Neuron (in vitro differentiated cells): ENCODE data around the gene REPS2.

Experiments used
- H2AFZ ChIP-seq: one replicate; pipeline ENCODE4 v1.6.1; 2013; ENCODE audit warnings: low read depth, mild to moderate bottlenecking, inconsistent platforms, low read length, moderate library complexity
- H3K27me3 ChIP-seq: one replicate; pipeline ENCODE4 v1.6.1; 2013; ENCODE audit warnings: low read length; ENCODE audit not compliant: insufficient read depth
- H3K36me3 ChIP-seq: one replicate; pipeline ENCODE4 v1.6.1; 2013; ENCODE audit warnings: low read length; ENCODE audit not compliant: insufficient read depth
- H3K4me1 ChIP-seq: one replicate; pipeline ENCODE4 v1.6.1; 2013; ENCODE audit warnings: low read length; ENCODE audit not compliant: insufficient read depth
- H3K4me3 ChIP-seq: 2 replicates; pipeline ENCODE4 v1.5.1; 2013; ENCODE audit warnings: mild to moderate bottlenecking, low read length, moderate library complexity
- H3K9me3 ChIP-seq: one replicate; pipeline ENCODE4 v1.6.1; 2013; ENCODE audit warnings: low read length

The REPS2 gene

DNA sequence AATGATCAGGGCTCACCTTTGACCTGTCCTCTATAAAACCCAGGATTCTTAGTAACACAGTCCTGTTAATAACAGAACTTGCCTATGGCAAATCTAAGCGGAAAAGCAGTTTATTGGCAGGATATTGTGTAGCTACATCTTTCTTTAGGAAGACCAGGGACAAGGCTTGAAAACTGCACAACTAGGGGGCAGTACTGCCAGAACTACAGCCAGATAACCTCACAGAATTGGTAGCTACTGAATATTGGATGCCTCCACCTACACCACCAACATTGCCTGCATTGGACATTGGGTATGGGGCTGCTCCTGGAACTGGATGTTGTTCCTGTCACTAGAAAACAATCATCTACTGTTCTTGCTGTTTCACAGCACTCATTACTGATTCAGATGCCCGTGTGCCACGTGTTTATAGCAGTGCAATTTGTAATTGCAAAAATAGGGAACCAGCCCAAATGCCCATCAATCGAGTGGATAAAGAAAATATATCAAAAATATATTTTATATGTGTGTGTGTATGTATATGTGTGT is 47.4 kb downstream of the REPS2 start:
- Histone ChIP-seq H3K4me3 (no peak overlapping the region), H3K9me3 (no peaks in the 10 kb centered on the region), H2AFZ (no peak overlapping the region), H3K36me3 (no peaks in the 10 kb centered on the region), H3K27me3 (peaks cover 12% of the 10 kb centered on the region), H3K4me1 (peaks cover 3% of the 10 kb centered on the region)

DNA sequence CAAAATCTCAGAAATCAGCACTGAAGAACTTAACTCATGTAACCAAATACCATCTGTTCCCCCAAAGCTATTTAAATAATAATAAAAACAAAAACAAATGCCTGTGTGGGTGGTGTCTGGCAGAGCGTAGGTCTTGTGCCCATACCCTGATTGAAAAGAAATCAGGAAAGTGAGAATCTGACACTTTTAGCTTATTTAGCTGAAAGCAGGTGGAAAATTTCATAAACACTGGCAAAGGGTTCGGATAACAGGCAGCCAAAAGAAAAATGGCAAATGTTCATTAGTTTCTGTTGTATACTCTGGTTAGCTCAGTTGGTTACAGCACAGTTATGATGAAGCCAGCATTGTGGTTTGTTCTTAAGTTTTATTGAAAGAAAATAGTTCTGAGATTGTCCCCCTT is 48.3 kb downstream of the REPS2 start:
- Histone ChIP-seq H3K36me3 (no peaks in the 10 kb centered on the region), H2AFZ (no peak overlapping the region), H3K4me3 (no peak overlapping the region), H3K9me3 (no peaks in the 10 kb centered on the region), H3K4me1 (peaks cover 3% of the 10 kb centered on the region), H3K27me3 (peaks cover 12% of the 10 kb centered on the region)

DNA sequence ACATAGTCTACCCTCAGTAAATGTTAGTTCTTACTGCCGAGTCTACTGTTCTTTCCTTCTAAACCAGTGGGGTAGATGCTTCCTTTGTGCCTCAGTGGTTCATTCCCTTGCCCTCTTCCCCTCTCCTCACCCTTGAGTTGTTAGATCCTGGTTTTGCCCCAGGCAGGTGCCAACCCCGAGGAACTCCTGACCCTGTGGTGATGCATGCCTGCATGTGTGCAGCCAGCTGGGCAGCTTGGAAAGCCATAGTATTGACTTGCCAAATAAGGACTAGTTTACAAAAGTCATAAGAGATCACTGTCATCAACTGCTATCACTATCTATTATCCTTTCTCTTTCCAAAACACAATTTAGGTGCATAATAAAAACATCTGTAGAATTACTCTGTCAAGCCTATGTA is 50.9 kb downstream of the REPS2 start:
- Histone ChIP-seq H3K4me1 (peaks cover 2% of the 10 kb centered on the region), H3K36me3 (no peaks in the 10 kb centered on the region), H3K27me3 (peaks cover 23% of the 10 kb centered on the region), H3K4me3 (no peak overlapping the region), H2AFZ (no peak overlapping the region), H3K9me3 (no peaks in the 10 kb centered on the region)

DNA sequence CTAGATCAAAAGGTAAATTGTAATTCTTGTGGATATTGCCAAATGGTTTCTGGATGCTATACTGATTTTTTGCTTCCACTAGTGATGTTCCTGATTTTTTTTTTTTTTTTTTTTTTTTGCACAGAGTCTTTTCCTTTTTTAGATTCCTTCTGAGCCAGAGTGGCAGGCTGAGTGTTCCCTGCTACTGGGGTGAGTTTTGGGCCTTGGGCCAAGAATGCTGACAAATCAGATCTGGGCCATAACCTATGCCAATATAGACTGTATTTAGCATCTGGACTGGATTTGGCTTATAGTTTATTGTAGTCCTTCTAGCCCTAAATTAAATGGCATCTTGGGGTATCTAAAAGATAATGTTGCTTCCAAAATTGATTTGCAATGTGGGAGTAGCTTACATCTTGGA is 52.8 kb downstream of the REPS2 start:
- no peaks in the 10 kb centered on the region for H3K9me3 ChIP-seq
- no peak overlapping the region for H3K4me3 ChIP-seq
- no peaks in the 10 kb centered on the region for H3K36me3 ChIP-seq
- peaks cover 27% of the 10 kb centered on the region for H3K27me3 ChIP-seq
- no peaks in the 10 kb centered on the region for H3K4me1 ChIP-seq
- H2AFZ ChIP-seq, result no peak overlapping the region

DNA sequence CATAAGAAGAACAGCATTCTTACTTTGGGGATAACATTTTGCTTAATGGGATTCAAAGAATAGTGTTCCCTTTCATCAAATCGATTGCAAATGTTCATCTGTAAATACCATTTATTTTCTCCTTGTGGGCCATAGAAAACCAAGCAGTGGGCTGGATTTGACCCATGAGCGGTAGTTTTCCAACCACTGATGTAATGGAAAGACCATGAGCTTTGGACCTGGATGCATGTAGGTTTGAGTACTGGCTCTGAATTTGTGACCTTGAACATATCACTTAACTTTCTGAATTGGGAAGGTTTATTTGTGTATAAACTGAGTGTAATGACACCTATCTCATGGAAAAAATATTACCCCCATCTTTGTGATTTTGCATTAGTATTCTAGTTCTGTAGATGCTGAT is 54.3 kb downstream of the REPS2 start:
- Histone ChIP-seq H3K4me3 (no peak overlapping the region), H3K27me3 (peaks cover 27% of the 10 kb centered on the region), H3K4me1 (no peaks in the 10 kb centered on the region), H3K36me3 (no peaks in the 10 kb centered on the region), H3K9me3 (no peaks in the 10 kb centered on the region), H2AFZ (no peak overlapping the region)

DNA sequence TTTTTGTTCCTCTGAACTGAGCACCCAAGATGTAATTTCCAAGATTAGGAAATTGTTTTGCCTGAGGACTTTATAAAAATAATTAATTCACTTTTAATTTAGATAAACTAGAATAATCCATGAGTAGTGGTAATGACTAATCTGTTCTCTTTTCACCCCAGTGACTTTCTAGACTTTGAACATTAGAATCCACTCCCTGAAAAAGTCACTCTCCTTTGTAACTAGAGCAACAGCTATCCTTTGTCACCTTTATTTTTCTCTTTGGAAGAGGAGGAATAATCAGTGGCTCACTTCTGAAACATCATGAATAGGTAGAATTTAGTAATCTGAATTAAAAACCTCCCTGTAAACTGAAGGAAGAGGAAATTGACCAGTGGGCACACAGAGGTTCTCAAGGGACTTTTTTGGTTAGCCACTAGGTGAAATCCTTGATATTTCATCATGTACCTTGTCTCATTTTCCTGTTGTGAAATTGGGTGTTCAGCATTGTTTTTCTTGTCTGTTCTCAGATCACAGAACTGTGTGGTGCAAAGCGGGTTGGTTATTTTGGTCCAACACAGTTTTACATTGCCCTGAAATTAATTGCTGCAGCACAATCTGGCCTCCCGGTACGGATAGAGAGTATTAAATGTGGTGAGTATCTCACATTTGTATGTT is 59.4 kb downstream of the REPS2 start:
- Histone ChIP-seq H3K4me3 (no peak overlapping the region), H2AFZ (no peak overlapping the region), H3K4me1 (no peaks in the 10 kb centered on the region), H3K9me3 (no peaks in the 10 kb centered on the region), H3K36me3 (no peaks in the 10 kb centered on the region), H3K27me3 (peaks cover 33% of the 10 kb centered on the region)

DNA sequence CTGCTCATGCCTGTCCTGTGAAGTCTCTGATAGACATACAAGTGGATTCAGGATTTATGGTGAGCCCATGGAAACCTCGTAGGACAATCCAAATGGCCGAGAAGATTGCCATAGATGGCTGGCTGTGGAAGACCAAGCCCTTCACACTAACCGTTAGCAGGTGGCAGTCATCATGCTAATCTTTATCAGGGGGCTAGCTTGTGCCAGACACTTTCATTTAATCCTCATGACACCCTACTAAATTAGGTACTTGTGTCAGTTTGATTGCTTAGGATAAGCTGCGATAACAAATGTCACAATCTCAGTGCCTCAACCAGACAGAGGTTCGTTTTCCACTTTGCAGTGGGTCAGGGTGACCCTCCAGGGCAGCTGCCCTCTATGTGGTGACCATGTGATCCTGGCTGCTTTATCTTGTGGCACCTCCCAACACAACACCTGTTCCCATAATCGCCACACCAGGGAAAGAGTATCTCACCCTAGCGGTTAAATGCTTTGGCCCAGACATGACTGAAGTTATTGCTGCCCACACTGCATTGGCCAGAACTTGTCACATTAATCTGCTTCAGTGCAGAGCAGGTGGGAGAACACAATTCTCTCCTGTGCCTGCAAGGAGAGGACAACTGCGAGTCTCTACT is 60.8 kb downstream of the REPS2 start:
- Histone ChIP-seq H3K4me1 (no peaks in the 10 kb centered on the region), H3K36me3 (no peaks in the 10 kb centered on the region), H2AFZ (no peak overlapping the region), H3K4me3 (no peak overlapping the region), H3K9me3 (no peaks in the 10 kb centered on the region), H3K27me3 (peaks cover 22% of the 10 kb centered on the region)

DNA sequence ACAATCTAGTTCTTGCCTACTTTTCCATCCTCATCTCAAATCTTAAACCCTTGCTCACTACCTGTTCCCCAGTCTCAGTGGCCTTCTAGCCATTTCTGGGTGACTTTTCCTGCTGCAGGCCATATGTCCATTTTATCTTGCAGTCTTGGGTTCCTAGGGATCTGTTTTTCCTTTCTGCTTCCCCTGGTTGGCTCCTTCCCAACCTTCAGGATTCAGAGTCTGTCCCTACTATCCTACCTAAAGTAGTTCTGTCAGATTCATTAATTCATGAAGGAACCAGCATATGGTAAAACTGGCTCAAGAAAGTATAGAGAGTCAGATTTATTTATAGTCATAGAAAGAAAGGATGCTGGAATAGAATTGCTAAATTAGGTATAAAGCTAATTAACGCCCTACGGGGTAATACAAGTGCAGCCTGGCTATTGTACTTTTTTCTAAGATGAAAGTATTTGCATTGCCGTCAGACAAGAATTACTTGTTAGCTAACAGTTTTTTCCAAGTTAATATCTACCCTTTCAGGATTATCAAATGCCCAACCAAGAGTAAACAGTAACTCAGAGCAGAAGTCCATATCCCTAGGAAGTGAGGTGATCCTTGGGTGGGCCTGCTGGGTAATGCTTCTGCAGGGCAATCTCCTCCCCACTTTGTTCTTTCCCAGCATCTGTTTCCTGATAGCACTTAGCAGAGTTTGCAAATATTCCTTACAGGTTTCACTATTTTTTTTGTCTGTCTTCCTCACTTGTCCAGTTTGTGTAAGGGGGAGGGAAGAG is 63.6 kb downstream of the REPS2 start:
- Histone ChIP-seq H3K9me3 (no peaks in the 10 kb centered on the region), H3K4me3 (no peak overlapping the region), H3K36me3 (no peaks in the 10 kb centered on the region), H2AFZ (no peak overlapping the region), H3K4me1 (no peaks in the 10 kb centered on the region), H3K27me3 (peaks cover 28% of the 10 kb centered on the region)

DNA sequence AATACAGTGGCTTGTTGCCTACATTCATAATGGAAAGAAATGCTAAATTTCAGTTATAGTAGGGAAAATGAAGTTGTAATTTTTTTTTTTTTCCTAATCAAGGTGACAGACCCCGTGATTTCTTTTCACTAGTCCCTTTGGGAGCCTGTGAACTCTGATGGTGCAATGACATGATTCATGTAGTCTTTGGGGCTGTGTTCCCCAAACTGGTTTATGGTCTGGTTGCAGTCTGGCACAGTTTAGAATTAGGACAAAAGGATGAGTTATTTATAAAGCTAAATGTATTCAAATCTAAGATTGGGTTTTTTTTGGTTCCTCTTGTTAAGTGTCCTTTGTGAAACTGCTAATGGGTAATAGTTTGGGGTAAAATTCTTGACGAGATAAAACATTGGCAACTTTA is 66.0 kb downstream of the REPS2 start:
- Histone ChIP-seq H3K27me3 (peaks cover 24% of the 10 kb centered on the region), H3K4me1 (no peaks in the 10 kb centered on the region), H3K9me3 (no peaks in the 10 kb centered on the region), H3K36me3 (no peaks in the 10 kb centered on the region), H2AFZ (no peak overlapping the region), H3K4me3 (no peak overlapping the region)

DNA sequence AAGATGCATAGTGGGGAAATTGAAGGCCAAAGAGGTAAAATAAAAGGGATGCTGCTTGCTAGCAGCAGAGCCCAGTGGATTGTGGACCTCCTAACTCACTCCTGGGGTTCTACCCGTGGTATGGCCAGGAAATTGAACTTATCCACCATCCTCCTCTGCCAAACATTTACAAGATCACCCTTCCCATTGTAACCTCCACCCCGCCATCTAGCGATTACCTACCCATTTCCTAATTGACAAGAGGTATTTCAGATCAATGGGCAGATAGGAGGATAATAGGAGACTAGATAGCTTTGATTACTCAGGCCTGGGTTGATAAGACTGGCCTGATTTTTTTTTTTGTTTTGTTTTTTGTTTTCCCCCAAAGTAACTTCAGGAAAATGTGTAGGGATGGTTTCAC is 67.8 kb downstream of the REPS2 start:
- Histone ChIP-seq H2AFZ (no peak overlapping the region), H3K4me3 (no peak overlapping the region), H3K4me1 (no peaks in the 10 kb centered on the region), H3K36me3 (no peaks in the 10 kb centered on the region), H3K27me3 (peaks cover 19% of the 10 kb centered on the region), H3K9me3 (no peaks in the 10 kb centered on the region)

DNA sequence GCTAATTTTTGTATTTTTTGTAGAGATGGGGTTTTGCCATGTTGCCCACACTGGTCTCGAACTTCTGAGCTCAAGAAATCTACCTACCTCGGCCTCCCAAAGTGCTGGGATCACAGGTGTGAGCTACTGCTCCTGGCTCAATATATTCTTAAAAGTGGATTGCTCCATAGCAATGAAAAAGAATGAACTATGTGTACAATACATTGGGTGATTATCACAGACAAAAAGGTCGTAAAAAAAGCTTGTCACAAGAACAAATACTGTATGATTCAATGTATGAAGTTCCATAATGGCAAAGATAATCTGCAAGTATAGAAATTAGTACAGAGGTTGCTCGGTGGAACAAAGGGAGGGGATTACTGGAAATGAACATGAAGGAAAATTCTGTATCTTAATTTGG is 70.7 kb downstream of the REPS2 start:
- Histone ChIP-seq H3K9me3 (no peaks in the 10 kb centered on the region), H3K4me1 (no peaks in the 10 kb centered on the region), H3K27me3 (peaks cover 12% of the 10 kb centered on the region), H3K4me3 (no peak overlapping the region), H2AFZ (no peak overlapping the region), H3K36me3 (no peaks in the 10 kb centered on the region)

DNA sequence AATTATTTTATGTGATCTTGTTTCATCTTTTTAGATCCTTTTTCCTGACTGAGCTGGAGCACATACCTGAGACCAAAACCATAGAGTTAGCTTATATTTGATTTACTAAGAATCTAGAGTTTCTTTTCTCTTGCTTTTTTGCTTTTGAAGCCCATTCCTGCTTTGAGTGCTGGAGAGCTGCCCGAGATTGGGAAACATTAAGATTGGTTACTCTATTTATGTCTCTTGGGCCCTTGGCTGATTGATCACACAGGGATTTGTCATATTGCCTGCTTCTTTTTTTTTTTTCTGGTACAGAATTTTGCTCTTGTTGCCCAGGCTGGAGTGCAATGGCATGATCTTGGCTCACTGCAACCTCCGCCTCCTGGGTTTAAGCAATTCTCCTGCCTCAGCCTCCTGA is 73.9 kb downstream of the REPS2 start:
- Histone ChIP-seq H3K36me3 (no peaks in the 10 kb centered on the region), H3K4me3 (no peak overlapping the region), H3K9me3 (no peaks in the 10 kb centered on the region), H2AFZ (no peak overlapping the region), H3K27me3 (peaks cover 10% of the 10 kb centered on the region), H3K4me1 (no peaks in the 10 kb centered on the region)
